HEK293T (cell line): ENCODE data around the gene CCDC40.

Source experiments
- ARNT ChIP-seq: fragments of 450-650 bp; IDR thresholded peaks from 2 replicates; pipeline ENCODE4 v1.6.1; 2017; ENCODE audit warnings: mild to moderate bottlenecking
- BHLHE40 ChIP-seq: fragments of 450-650 bp; IDR thresholded peaks from 2 replicates; pipeline ENCODE4 v1.6.1; 2016; ENCODE audit warnings: mild to moderate bottlenecking, moderate library complexity, borderline replicate concordance
- ELF4 ChIP-seq: fragments of 450-650 bp; IDR thresholded peaks from 2 replicates; pipeline ENCODE4 v1.6.1; 2017; ENCODE audit warnings: antibody characterized with exemption
- FOXM1 ChIP-seq: fragments of 450-650 bp; IDR thresholded peaks from 2 replicates; pipeline ENCODE4 v1.6.1; 2017; ENCODE audit warnings: mild to moderate bottlenecking, borderline replicate concordance
- LEF1 ChIP-seq: fragments of 450-650 bp; IDR thresholded peaks from 2 replicates; pipeline ENCODE4 v1.6.1; 2017; ENCODE audit warnings: mild to moderate bottlenecking, borderline replicate concordance
- SUZ12 ChIP-seq: fragments of 450-650 bp; IDR thresholded peaks from 2 replicates; pipeline ENCODE4 v1.6.1; 2016; ENCODE audit warnings: mild to moderate bottlenecking

DNA sequence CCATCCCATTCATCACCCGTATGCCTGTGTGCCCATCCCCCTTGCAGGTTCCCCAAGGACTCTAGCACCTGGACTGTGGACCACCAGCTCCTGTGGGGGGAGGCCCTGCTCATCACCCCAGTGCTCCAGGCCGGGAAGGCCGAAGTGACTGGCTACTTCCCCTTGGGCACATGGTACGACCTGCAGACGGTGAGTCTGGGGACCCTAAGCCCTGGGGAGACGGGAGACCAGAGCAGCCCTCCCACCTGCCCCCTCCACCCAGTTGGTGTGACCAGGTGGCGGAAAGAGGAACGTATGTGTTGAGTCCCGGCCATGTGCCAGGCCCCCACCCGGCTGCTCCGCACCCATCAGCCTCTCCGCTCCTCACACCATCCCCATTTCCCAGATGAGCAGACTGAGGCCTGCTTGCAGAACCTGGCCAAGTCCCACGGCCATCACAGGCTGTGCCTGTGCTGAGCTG, 80.5 kb downstream of the CCDC40 start:
- TF ChIP-seq ARNT (no peak), SUZ12 (no peak), LEF1 (no peak), FOXM1 (no peak), BHLHE40 (no peak), ELF4 (no peak)
